ENCODE results near the gene ACSM3.

GRCh38 chr16:20839504-20839903, 75.7 kb downstream of the ACSM3 start:
- TF ChIP-seq MYC (IDR thresholded peaks at IDR 0.05; ENCODE audit: borderline replicate concordance, low read length), result no peak
- no peak for TF ChIP-seq POLR2A (IDR thresholded peaks at IDR 0.05; ENCODE audit: low read length)
- no peak for TF ChIP-seq CTCF (IDR thresholded peaks at IDR 0.05)
- no peak for TF ChIP-seq NR3C1 (IDR thresholded peaks at IDR 0.05)
- no peak for TF ChIP-seq CHD4 (IDR thresholded peaks at IDR 0.05; ENCODE audit: borderline replicate concordance)
- no peak for TF ChIP-seq PBX3 (IDR thresholded peaks at IDR 0.05)
- no peak for TF ChIP-seq ZFP36 (IDR thresholded peaks at IDR 0.05; ENCODE audit: borderline replicate concordance, partially characterized antibody)
- TF ChIP-seq USF2 (IDR thresholded peaks at IDR 0.05), result no peak

Measured in A549 (cell line).